SK-N-SH (cell line): ENCODE measurements around the gene EFCAB8. TPM values are rescaled to one million over a fixed set of nuclear protein-coding genes. Genes with fewer than 3 reads are reported as not detected.

Experiments
- CTCF ChIA-PET: fragments of 300-600, 350-600 bp; formaldehyde crosslinking; extraction: SDS; loops from one replicate; lab custom pipeline; 2021; lab: Yijun Ruan, JAX
- POLR2A ChIA-PET: fragments of 350-600 bp; sonication (Branson Sonifier 250); formaldehyde crosslinking; extraction: SDS; loops from one replicate; lab custom pipeline; 2020; ENCODE audit warnings: antibody characterized with exemption, inconsistent platforms; lab: Yijun Ruan, JAX
- DNase-seq: peaks from one replicate; pipeline ENCODE4 v3.0.0; 2012
- H2AFZ ChIP-seq: fragments of 200-600 bp; sonication (generic); 2 replicates; pipeline ENCODE4 v1.8.1; 2016; ENCODE audit warnings: antibody characterized with exemption, mild to moderate bottlenecking, low read depth
- H3F3A ChIP-seq: fragments of 200-600 bp; sonication (generic); replicated peaks from 2 replicates; pipeline ENCODE3; 2016; ENCODE audit warnings: antibody characterized with exemption, mild to moderate bottlenecking; ENCODE audit not compliant: insufficient read depth
- H3K27ac ChIP-seq, 2 experiments: fragments of 200-500 bp in 1 of 2; fragments of 200-600 bp in 1 of 2; sonication (Bioruptor generic) in 1 of 2; sonication (generic), shearing (Covaris generic) in 1 of 2; 2 replicates each; pipeline versions ENCODE4 v1.5.1 to v1.6.1; 2014 to 2016; ENCODE audit warnings: low read depth in 2 of 2, inconsistent platforms in 1 of 2, low read length in 1 of 2, mild to moderate bottlenecking in 1 of 2, mixed read lengths in 1 of 2
- H3K27me3 ChIP-seq: fragments of 200-600 bp; sonication (generic), shearing (Covaris generic); 2 replicates; pipeline ENCODE4 v1.6.1; 2016; ENCODE audit warnings: mixed run types; ENCODE audit not compliant: insufficient read depth
- H3K36me3 ChIP-seq, 2 experiments: fragments of 200-500 bp in 1 of 2; fragments of 200-600 bp in 1 of 2; sonication (Bioruptor generic) in 1 of 2; sonication (generic) in 1 of 2; replicated peaks in 1 of 2; 2 replicates each; pipeline versions ENCODE3 to v1.5.1; 2014 to 2016; ENCODE audit warnings: low read length in 1 of 2, mild to moderate bottlenecking in 1 of 2; ENCODE audit not compliant: insufficient read depth in 2 of 2, control insufficient read depth in 1 of 2
- H3K4me1 ChIP-seq, 2 experiments: fragments of 200-500 bp in 1 of 2; fragments of 200-600 bp in 1 of 2; sonication (Bioruptor generic) in 1 of 2; sonication (generic), shearing (Covaris generic) in 1 of 2; 2 replicates each; pipeline versions ENCODE4 v1.5.1 to v1.6.1; 2014 to 2016; ENCODE audit warnings: low read depth in 1 of 2, low read length in 1 of 2, mixed run types in 1 of 2; ENCODE audit not compliant: insufficient read depth in 2 of 2, control insufficient read depth in 1 of 2
- H3K4me2 ChIP-seq: fragments of 200-600 bp; sonication (generic), shearing (Covaris generic); 2 replicates; pipeline ENCODE4 v1.6.1; 2017; ENCODE audit warnings: mixed run types
- H3K4me3 ChIP-seq, 2 experiments: fragments of 200-500 bp in 1 of 2; fragments of 200-600 bp in 1 of 2; sonication (Bioruptor generic) in 1 of 2; sonication (generic), shearing (Covaris generic) in 1 of 2; 2 replicates each; pipeline versions ENCODE4 v1.5.1 to v1.8.1; 2014 to 2016; ENCODE audit warnings: low read depth in 2 of 2, inconsistent platforms in 1 of 2, low read length in 1 of 2, mild to moderate bottlenecking in 1 of 2, mixed read lengths in 1 of 2, moderate library complexity in 1 of 2
- H3K79me2 ChIP-seq: fragments of 200-600 bp; sonication (generic); 2 replicates; pipeline ENCODE4 v1.8.1; 2017; ENCODE audit warnings: mild to moderate bottlenecking; ENCODE audit not compliant: insufficient read depth
- H3K9ac ChIP-seq: fragments of 200-600 bp; sonication (generic); 2 replicates; pipeline ENCODE4 v1.6.1; 2017; ENCODE audit warnings: mixed run types
- H3K9me2 ChIP-seq: fragments of 200-600 bp; sonication (generic); 2 replicates; pipeline ENCODE4 v1.6.1; 2017; ENCODE audit warnings: mixed run types
- H3K9me3 ChIP-seq: fragments of 200-600 bp; sonication (generic); 2 replicates; pipeline ENCODE4 v1.6.1; 2017; ENCODE audit warnings: mixed run types, mild to moderate bottlenecking, moderate library complexity
- H4K20me1 ChIP-seq: fragments of 200-600 bp; sonication (generic); 2 replicates; pipeline ENCODE4 v1.6.1; 2017; ENCODE audit warnings: mild to moderate bottlenecking, mixed run types; ENCODE audit not compliant: insufficient read depth
- CHD2 ChIP-seq: fragments of 150-350 bp; IDR thresholded peaks from 2 replicates; pipeline ENCODE4 v1.6.1; 2018; ENCODE audit warnings: low read length; ENCODE audit not compliant: partially characterized antibody
- FOXM1 ChIP-seq: IDR thresholded peaks from 2 replicates; pipeline ENCODE4 v1.4.0; 2012; ENCODE audit warnings: low read depth, mild to moderate bottlenecking
- GABPA ChIP-seq: IDR thresholded peaks from 2 replicates; pipeline ENCODE4 v1.4.0; 2012; ENCODE audit warnings: low read depth, mild to moderate bottlenecking
- GATA2 ChIP-seq: sonication (generic); formaldehyde crosslinking; IDR thresholded peaks from 2 replicates; pipeline ENCODE4 v1.5.0; 2020; ENCODE audit warnings: mild to moderate bottlenecking, missing genetic modification reagents
- MEF2A ChIP-seq: IDR thresholded peaks from 2 replicates; pipeline ENCODE4 v1.4.0; 2012; ENCODE audit warnings: low read depth, borderline replicate concordance
- MXI1 ChIP-seq: IDR thresholded peaks from 2 replicates; pipeline ENCODE4 v1.6.1; 2012; ENCODE audit warnings: mild to moderate bottlenecking, low read depth, low read length, improper control_type of control experiment
- NFIC ChIP-seq: IDR thresholded peaks from 2 replicates; pipeline ENCODE4 v1.4.0; 2012; ENCODE audit warnings: borderline replicate concordance
- RAD21 ChIP-seq: IDR thresholded peaks from 2 replicates; pipeline ENCODE4 v1.6.1; 2012; ENCODE audit warnings: mild to moderate bottlenecking, low read length
- RFX5 ChIP-seq: IDR thresholded peaks from 2 replicates; pipeline ENCODE4 v1.6.1; 2012; ENCODE audit warnings: mild to moderate bottlenecking, improper control_type of control experiment, low read length
- SMC3 ChIP-seq: IDR thresholded peaks from 2 replicates; pipeline ENCODE4 v1.6.1; 2012; ENCODE audit warnings: low read depth, low read length, improper control_type of control experiment
- TAF1 ChIP-seq: IDR thresholded peaks from 2 replicates; pipeline ENCODE4 v1.6.1; 2012; ENCODE audit warnings: low read depth, mild to moderate bottlenecking, low read length, moderate library complexity, borderline replicate concordance
- YY1 ChIP-seq: IDR thresholded peaks from 2 replicates; pipeline ENCODE4 v1.4.0; 2012; ENCODE audit warnings: low read depth, mild to moderate bottlenecking
- WGBS: methylation state at CpG from one replicate; pipeline ENCODE4 v1.1.6; 2017; ENCODE audit warnings: low lambda C conversion rate; 5-methylcytosine and 5-hydroxymethylcytosine counted together
- polyA plus RNA-seq, 3 experiments: library from polyadenylated mRNA; depleted of rRNA; stranded (reverse); fragments of >200 nt; gene quantifications; 2 replicates each; pipeline ENCODE4 v1.2.3, GENCODE V29; 2012
- TF ChIP-seq, protein P1 (sequence below): fragments of 200-600 bp; sonication (generic); IDR thresholded peaks from 2 replicates; pipeline ENCODE4 v1.6.1; 2017; ENCODE audit warnings: antibody characterized with exemption, mild to moderate bottlenecking, moderate library complexity
- TF ChIP-seq, protein P2 (sequence below): IDR thresholded peaks from 2 replicates; pipeline ENCODE4 v1.4.0; 2012; ENCODE audit warnings: low read depth

Gene EFCAB8
- polyA plus RNA-seq, 1 of the 3 experiments (the other 2 are of a cell fraction) = not detected

DNA sequence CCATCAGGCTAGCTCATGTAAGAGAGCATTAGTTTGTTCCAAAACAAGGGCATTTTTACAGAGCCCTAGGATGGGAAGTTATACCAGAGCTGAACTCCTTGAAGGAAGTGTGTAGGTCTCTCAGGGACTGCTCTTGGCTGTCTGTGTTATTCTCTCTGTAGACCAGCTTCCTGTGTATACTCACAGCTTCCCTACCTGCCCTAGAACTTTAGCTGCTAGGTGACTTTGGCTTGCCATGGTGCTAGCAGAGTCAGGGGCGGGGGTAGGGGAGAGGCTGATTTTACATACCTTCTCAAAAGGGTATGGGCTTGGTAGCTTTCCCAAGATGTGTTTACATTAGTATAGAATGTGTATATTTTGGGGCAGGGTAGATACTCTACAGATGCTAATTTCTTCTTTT is 21.6 kb upstream of the EFCAB8 start (continued):
- no peak for TF ChIP-seq FOXM1

DNA sequence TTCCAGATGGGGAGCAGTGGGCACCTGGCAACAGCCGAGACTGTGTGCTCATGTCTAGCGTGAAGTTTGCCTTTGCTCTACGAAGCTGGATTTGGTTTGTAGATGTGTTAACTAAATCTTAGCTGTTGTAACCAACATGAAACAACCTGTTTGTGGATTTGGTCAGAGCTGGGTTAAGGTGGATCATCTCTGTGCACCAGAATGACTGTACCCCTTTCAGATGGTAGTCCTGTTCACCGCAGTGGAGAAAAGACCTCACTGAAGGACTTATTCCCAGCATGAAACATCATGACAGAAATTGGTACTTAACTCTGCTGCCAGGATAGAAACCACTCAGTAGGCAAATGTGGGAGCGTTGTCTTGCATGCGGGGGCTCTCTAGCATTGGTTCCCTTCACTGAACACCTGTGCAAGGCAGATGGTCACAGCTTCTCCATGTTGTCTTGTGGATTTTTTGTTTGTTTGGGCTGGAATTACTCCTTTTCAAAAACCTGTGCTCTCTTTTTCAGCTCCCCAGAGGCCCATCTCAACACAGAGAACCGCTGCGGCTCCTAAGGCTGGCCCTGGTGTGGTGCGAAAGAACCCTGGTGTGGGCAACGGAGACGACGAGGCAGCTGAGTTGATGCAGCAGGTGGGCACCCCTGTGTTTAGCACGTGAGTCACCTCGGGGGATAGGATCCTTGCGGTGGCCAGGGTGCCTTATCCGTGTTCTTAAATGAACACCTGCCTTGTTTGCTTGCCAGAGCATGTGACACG is 19.3 kb upstream of the EFCAB8 start:
- TF ChIP-seq, protein P1, sequence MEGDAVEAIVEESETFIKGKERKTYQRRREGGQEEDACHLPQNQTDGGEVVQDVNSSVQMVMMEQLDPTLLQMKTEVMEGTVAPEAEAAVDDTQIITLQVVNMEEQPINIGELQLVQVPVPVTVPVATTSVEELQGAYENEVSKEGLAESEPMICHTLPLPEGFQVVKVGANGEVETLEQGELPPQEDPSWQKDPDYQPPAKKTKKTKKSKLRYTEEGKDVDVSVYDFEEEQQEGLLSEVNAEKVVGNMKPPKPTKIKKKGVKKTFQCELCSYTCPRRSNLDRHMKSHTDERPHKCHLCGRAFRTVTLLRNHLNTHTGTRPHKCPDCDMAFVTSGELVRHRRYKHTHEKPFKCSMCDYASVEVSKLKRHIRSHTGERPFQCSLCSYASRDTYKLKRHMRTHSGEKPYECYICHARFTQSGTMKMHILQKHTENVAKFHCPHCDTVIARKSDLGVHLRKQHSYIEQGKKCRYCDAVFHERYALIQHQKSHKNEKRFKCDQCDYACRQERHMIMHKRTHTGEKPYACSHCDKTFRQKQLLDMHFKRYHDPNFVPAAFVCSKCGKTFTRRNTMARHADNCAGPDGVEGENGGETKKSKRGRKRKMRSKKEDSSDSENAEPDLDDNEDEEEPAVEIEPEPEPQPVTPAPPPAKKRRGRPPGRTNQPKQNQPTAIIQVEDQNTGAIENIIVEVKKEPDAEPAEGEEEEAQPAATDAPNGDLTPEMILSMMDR = no peak
- TF ChIP-seq NFIC (no peak), GATA2 (CRISPR knock-in tag) (no peak), MXI1 (no peak), CHD2 (no peak), TAF1 (no peak), YY1 (no peak), SMC3 (no peak), RAD21 (no peak)
- TF ChIP-seq, protein P2, sequence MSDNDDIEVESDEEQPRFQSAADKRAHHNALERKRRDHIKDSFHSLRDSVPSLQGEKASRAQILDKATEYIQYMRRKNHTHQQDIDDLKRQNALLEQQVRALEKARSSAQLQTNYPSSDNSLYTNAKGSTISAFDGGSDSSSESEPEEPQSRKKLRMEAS = no peak
- WGBS = 93% methylated on average over 17 of the region's 17 CpGs
- H3K9me2 ChIP-seq = no peaks in the 10 kb centered on the region
- H3K36me3 ChIP-seq = peaks cover 55 to 60% of the 10 kb centered on the region in 2 experiments
- peaks cover 78% of the 10 kb centered on the region for H3K79me2 ChIP-seq
- H4K20me1 ChIP-seq = peaks cover 33% of the 10 kb centered on the region
- no peak overlapping the region for H3K9ac ChIP-seq
- ChIA-PET POLR2A (no interaction called here), CTCF (no interaction called here)
- no peak for DNase-seq
- H3K4me1 ChIP-seq = peaks cover 0 to 3% of the 10 kb centered on the region in 2 experiments; a peak in 1 of 4 replicates
- H3K27ac ChIP-seq = no peak overlapping the region
- no peaks in the 10 kb centered on the region for H3K9me3 ChIP-seq
- H2AFZ ChIP-seq = no peak overlapping the region
- no peak overlapping the region for H3K4me3 ChIP-seq
- peaks cover under 1% of the 10 kb centered on the region for H3F3A ChIP-seq
- H3K27me3 ChIP-seq = no peaks in the 10 kb centered on the region
- H3K4me2 ChIP-seq = no peak overlapping the region

DNA sequence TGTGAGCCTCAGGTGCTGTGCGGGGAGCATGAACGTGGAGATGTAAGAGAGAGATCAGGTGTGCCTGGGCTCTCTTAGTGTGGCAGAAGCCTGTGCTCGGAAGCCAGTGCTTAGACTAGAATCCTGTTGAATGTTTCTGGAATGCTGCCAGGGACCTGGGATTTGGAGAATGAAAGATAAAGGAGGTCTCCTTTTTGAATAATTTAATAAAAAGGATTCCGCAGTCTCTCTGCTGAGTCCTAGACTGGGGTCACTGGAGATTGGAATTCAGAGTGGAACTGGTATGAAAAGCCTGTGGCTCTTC is 18.8 kb upstream of the EFCAB8 start:
- CTCF ChIA-PET = no interaction called here
- Histone ChIP-seq H3K36me3 (peaks cover 49 to 56% of the 10 kb centered on the region in 2 experiments), H3K27ac (no peak overlapping the region), H3K9ac (no peak overlapping the region)
- TF ChIP-seq GABPA = no peak
- no peak for TF ChIP-seq MEF2A
- TF ChIP-seq RFX5 = no peak
- TF ChIP-seq FOXM1 = no peak
- TF ChIP-seq, all 33 proteins: peak for 0
- Histone ChIP-seq H3K4me3 (no peak overlapping the region), H3K4me2 (no peak overlapping the region), H3K79me2 (peaks cover 78% of the 10 kb centered on the region), H3K9me2 (no peaks in the 10 kb centered on the region), H4K20me1 (peaks cover 38% of the 10 kb centered on the region), H3K4me1 (peaks cover 0 to 3% of the 10 kb centered on the region in 2 experiments; a peak in 1 of 4 replicates), H3F3A (no peaks in the 10 kb centered on the region), H2AFZ (no peak overlapping the region), H3K27me3 (no peaks in the 10 kb centered on the region), H3K9me3 (no peaks in the 10 kb centered on the region)
- WGBS = 100% methylated on average over 4 of the region's 4 CpGs
- DNase-seq = no peak
- POLR2A ChIA-PET = no interaction called here
